ENCODE results near the gene LDB1. TPM values are rescaled to one million over a fixed set of nuclear protein-coding genes. Genes with fewer than 3 reads are reported as not detected.

LDB1 gene
- total RNA-seq, 4 donors from 2014 or later, result 49.8 to 67.3 (median 54.8) TPM

DNA sequence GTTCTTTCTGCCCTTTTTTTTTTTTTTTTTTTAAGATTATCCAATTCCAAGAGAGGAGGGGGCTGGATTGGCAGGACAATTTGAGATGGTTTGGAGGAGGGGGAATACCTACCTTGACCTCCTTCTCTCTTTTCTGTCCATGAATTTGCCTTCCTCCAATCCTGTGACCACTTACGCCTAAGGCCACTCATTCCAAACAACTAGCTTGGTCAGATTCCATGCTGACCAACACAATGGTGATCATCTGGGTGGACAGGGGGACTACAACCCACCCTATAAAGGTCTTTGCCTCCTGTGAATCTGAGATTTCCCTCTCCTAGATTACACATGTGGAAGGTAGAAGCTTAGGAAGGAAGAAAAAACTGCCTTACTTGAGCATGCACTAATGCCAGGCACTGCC lies 2.3 kb upstream of the LDB1 start:
- intact Hi-C loops (cut with DNase I), result no loop called here
- 100% methylated on average over 1 of the region's 1 CpG for WGBS, 2 donors
- H3K36me3 ChIP-seq, result no peaks in the 10 kb centered on the region
- H3K4me3 ChIP-seq (replicated peaks in 1 of 3), result no peak overlapping the region
- H3K27ac ChIP-seq, result no peak overlapping the region
- TF ChIP-seq, protein P1, sequence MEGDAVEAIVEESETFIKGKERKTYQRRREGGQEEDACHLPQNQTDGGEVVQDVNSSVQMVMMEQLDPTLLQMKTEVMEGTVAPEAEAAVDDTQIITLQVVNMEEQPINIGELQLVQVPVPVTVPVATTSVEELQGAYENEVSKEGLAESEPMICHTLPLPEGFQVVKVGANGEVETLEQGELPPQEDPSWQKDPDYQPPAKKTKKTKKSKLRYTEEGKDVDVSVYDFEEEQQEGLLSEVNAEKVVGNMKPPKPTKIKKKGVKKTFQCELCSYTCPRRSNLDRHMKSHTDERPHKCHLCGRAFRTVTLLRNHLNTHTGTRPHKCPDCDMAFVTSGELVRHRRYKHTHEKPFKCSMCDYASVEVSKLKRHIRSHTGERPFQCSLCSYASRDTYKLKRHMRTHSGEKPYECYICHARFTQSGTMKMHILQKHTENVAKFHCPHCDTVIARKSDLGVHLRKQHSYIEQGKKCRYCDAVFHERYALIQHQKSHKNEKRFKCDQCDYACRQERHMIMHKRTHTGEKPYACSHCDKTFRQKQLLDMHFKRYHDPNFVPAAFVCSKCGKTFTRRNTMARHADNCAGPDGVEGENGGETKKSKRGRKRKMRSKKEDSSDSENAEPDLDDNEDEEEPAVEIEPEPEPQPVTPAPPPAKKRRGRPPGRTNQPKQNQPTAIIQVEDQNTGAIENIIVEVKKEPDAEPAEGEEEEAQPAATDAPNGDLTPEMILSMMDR (IDR thresholded peaks at IDR 0.05), result no peak
- no peak for TF ChIP-seq POLR2A (IDR thresholded peaks at IDR 0.05)
- no peaks in the 10 kb centered on the region for H3K27me3 ChIP-seq
- H3K9me3 ChIP-seq, result no peaks in the 10 kb centered on the region
- H3K4me1 ChIP-seq, result peaks cover 23 to 26% of the 10 kb centered on the region in 2 donors
- no peak for DNase-seq

DNA sequence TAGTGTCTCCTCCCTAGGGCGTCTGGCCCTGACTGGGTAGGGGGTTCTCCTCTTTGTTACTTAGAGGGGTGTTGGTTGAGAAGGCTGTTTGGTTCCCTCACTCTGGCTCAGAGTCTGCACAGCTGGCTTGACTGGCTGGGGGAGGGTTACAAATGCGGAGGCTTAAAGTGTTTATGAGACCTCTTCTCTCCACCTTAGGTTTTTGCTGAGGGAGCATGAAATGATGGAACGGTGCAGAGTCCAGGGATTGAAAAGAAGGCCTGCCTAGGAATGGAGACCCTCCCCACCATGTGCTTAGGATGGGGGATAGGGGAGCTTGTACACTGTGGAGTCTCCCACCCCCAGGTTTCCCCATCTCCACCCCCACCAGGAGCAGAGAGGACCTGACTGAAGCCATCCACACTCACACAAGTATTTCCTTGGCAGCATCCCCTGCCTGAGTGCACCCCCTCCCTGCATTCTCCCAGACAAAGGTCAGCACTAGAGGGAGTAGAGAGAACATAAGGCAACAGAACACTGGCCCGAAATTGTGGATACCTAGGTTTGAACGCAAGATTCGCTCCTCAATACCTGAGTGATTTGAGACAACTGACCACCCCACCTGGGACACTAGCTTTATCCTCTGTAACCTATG lies 1.7 kb upstream of the LDB1 start:
- peak; percentile 39 to 47 for DNase-seq
- TF ChIP-seq, protein P1 (IDR thresholded peaks at IDR 0.05), result no peak
- no peak for TF ChIP-seq POLR2A (IDR thresholded peaks at IDR 0.05)
- Histone ChIP-seq H3K36me3 (no peaks in the 10 kb centered on the region), H3K4me1 (peaks cover 29 to 32% of the 10 kb centered on the region in 2 donors), H3K4me3 (replicated peaks in 1 of 3) (no peak overlapping the region), H3K27me3 (no peaks in the 10 kb centered on the region), H3K9me3 (no peaks in the 10 kb centered on the region), H3K27ac (peak overlapping the region; percentile 91 to 98 (median 97))
- 37 to 56% methylated on average over 6 of the region's 6 CpGs for WGBS, 2 donors
- intact Hi-C loops (cut with DNase I), result no loop called here

DNA sequence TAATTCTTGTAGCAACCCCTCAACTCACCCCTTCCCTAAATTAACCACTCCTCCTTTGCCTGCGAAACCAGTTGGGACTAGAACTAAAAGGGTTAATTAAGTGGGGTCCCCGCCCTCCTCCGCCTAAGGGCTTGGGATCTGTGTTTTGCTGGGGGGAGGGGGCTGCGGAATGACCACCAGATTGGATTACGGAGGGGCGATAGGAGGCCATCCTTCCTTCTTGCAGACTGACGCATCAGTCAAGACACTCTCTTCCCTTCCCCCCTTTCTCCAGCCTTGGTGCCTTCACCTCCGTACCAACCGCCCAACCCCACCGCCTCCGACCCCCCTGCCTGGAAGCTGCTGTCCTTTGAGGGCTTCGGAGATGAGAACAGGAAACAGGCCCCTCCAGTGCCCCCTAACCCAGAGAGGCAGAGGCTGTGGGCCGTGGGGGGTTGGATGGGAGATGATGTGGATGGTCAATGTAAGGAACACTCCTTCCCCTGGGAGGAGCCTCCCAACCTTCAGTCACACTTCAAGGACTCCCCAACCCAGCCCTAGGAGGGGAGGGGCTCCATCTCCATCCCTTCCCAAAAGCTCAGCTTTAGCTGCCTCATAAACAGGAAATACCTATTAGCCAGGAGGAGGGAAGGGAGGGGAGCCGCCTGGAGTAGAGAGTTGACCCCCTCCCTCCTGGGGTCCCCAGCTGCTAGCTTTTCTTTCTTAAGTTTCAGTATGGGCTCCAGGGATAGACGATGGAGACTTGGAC lies 997 bp upstream of the LDB1 start:
- Histone ChIP-seq H3K36me3 (no peaks in the 10 kb centered on the region), H3K4me1 (peaks cover 34 to 39% of the 10 kb centered on the region in 2 donors), H3K27me3 (no peaks in the 10 kb centered on the region), H3K27ac (peak overlapping the region; percentile 91 to 98 (median 97)), H3K4me3 (replicated peaks in 1 of 3) (peak overlapping the region; percentile 56 to 73 (median 72)), H3K9me3 (no peaks in the 10 kb centered on the region)
- peak; percentile 70 to 76 for DNase-seq
- 3 to 5% methylated on average over 9 to 15 of the region's 15 CpGs for WGBS, 2 donors
- TF ChIP-seq POLR2A (IDR thresholded peaks at IDR 0.05), result peak in 1 of 2 donors; percentile 66
- TF ChIP-seq, protein P1 (IDR thresholded peaks at IDR 0.05), result no peak
- intact Hi-C loops (cut with DNase I), result no loop called here

DNA sequence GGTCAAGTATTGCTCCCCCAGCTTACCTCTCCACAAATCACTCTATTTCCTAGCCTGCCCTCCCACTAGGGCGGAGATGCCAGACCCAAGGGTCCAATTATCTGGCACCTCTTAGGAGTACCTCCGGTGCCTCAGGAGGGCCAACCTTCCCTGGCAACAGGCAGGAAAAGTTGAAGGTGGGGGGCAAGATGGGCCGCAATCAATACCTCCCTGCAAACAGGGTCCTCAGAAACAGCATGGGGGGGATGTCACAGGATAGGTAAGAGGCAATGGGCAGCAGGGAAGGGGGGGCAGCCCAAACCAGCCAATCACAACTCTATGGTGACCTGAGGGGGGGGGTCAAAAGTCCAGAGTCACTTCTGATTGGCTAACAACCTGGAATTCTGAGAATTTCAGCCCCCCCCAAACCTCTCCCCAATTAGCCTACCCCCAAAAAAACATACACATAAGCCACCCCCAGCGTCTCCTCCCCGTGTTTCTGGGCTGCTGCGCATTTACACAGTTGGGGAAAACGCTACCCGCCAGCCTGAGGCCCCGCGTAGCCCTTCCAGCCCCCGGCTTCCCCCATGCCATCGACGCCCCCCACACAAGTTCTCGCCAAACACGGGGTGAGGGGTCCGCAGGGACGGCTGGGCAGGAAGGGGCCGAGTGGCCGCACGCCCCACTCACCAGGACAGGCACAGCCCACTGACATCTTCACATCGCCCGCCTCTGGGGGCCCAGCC lies 589 bp downstream of the LDB1 start:
- peak overlapping the region; percentile 69 to 73 (median 72) for H3K4me3 ChIP-seq (replicated peaks in 1 of 3)
- H3K4me1 ChIP-seq, result peaks cover 42 to 51% of the 10 kb centered on the region in 2 donors
- intact Hi-C loops (cut with DNase I), result loop anchor here (5.0 kb wide), 1 partner anchor 33 kb away; the partner anchor contains the start of gene NOLC1
- WGBS, 2 donors, result 0 to 1% methylated on average over 5 to 13 of the region's 22 CpGs
- no peak for TF ChIP-seq POLR2A (IDR thresholded peaks at IDR 0.05)
- TF ChIP-seq, protein P1 (IDR thresholded peaks at IDR 0.05), result no peak
- H3K27me3 ChIP-seq, result no peaks in the 10 kb centered on the region
- peak; percentile 81 to 88 for DNase-seq
- H3K9me3 ChIP-seq, result no peaks in the 10 kb centered on the region
- H3K27ac ChIP-seq, result peak overlapping the region; percentile 97 to 98 (median 97)
- no peaks in the 10 kb centered on the region for H3K36me3 ChIP-seq
